GM23338 (cell line): ENCODE data around the gene USP17L18. TPM values are rescaled to one million over a fixed set of nuclear protein-coding genes. Genes with fewer than 3 reads are reported as not detected.
"Not testable (repeated sequence)": the region's sequence is repeated elsewhere in the genome, so short reads cannot be mapped to it uniquely, and the experiment has no call there.

Experiments used
- ATAC-seq: fragments of 200-7000 bp; cut with Tn5 transposase; 3 replicates; pipeline ENCODE4 v1.9.1; 2020
- DNase-seq: peaks from one replicate; pipeline ENCODE4 v3.0.0-alpha.2; 2015; ENCODE audit warnings: low spot score
- H2AFZ ChIP-seq: fragments of 200-600 bp; sonication (generic); 2 replicates; pipeline ENCODE4 v1.8.0; 2016; ENCODE audit warnings: antibody characterized with exemption, mild to moderate bottlenecking, moderate library complexity
- H3F3A ChIP-seq: fragments of 200-600 bp; sonication (generic); replicated peaks from 2 replicates; pipeline ENCODE4 v1.8.0; 2017; ENCODE audit warnings: antibody characterized with exemption, mixed run types, low read depth
- H3K27ac ChIP-seq: fragments of 200-600 bp; sonication (generic); 2 replicates; pipeline ENCODE4 v1.6.1; 2016; ENCODE audit warnings: low read depth
- H3K27me3 ChIP-seq: fragments of 200-600 bp; sonication (generic); 2 replicates; pipeline ENCODE4 v1.8.0; 2016; ENCODE audit warnings: mild to moderate bottlenecking, mixed run types, moderate library complexity; ENCODE audit not compliant: insufficient read depth
- H3K36me3 ChIP-seq: fragments of 200-600 bp; sonication (generic); 2 replicates; pipeline ENCODE4 v1.8.0; 2016; ENCODE audit warnings: mild to moderate bottlenecking; ENCODE audit not compliant: insufficient read depth
- H3K4me1 ChIP-seq: fragments of 200-600 bp; sonication (generic); 2 replicates; pipeline ENCODE4 v1.8.0; 2016; ENCODE audit warnings: mild to moderate bottlenecking, moderate library complexity; ENCODE audit not compliant: insufficient read depth
- H3K4me2 ChIP-seq: fragments of 200-600 bp; sonication (generic); 2 replicates; pipeline ENCODE4 v1.7.1; 2017; ENCODE audit warnings: mixed run types
- H3K4me3 ChIP-seq: fragments of 200-600 bp; sonication (generic); 2 replicates; pipeline ENCODE4 v1.6.1; 2016; ENCODE audit warnings: mixed run types
- H3K79me2 ChIP-seq: fragments of 200-600 bp; sonication (generic); replicated peaks from 2 replicates; pipeline ENCODE4 v1.8.0; 2017; ENCODE audit warnings: mild to moderate bottlenecking; ENCODE audit not compliant: insufficient read depth
- H3K9me2 ChIP-seq: fragments of 200-600 bp; sonication (generic); 2 replicates; pipeline ENCODE4 v1.8.0; 2017; ENCODE audit not compliant: insufficient read depth
- H4K20me1 ChIP-seq: fragments of 200-600 bp; sonication (generic); replicated peaks from 2 replicates; pipeline ENCODE4 v1.8.0; 2017; ENCODE audit warnings: mild to moderate bottlenecking; ENCODE audit not compliant: insufficient read depth
- H3K27ac Mint-ChIP-seq: 2 replicates; pipeline ENCODE4 v1.8.0; 2020; ENCODE audit warnings: inconsistent platforms, mild to moderate bottlenecking, moderate library complexity, mixed read lengths
- H3K27me3 Mint-ChIP-seq: 3 replicates; pipeline ENCODE4 v1.8.0; 2022; ENCODE audit warnings: low read depth, mild to moderate bottlenecking, moderate library complexity, mixed read lengths, inconsistent platforms; ENCODE audit not compliant: insufficient read depth, poor library complexity
- H3K36me3 Mint-ChIP-seq: 3 replicates; pipeline ENCODE4 v1.8.0; 2021; ENCODE audit warnings: low read depth, mild to moderate bottlenecking, inconsistent platforms, moderate library complexity, mixed read lengths
- H3K4me1 Mint-ChIP-seq: 3 replicates; pipeline ENCODE4 v1.8.0; 2020; ENCODE audit warnings: mild to moderate bottlenecking, inconsistent platforms, mixed read lengths
- H3K4me3 Mint-ChIP-seq: 3 replicates; pipeline ENCODE4 v1.8.0; 2021; ENCODE audit warnings: moderate library complexity, mild to moderate bottlenecking, inconsistent platforms, mixed read lengths
- H3K9me3 Mint-ChIP-seq: 3 replicates; pipeline ENCODE4 v1.8.0; 2020; ENCODE audit warnings: moderate library complexity, mild to moderate bottlenecking, inconsistent platforms, mixed read lengths
- polyA plus RNA-seq: library from polyadenylated mRNA; unstranded; fragments of >200 nt; fragmentation: Nextera tagmentation; extraction: Ambion mirVana; gene quantifications from 2 replicates; pipeline ENCODE4 v1.2.1, GENCODE V29; 2016
- total RNA-seq: library from RNA; depleted of rRNA; stranded (reverse); fragments of >200 nt; shearing (Covaris generic); gene quantifications from 2 replicates; pipeline ENCODE4 v1.2.3, GENCODE V29; 2014; rRNA removed

The USP17L18 gene
- total and polyA plus RNA-seq, 2 experiments from 2014 or later = not detected

DNA sequence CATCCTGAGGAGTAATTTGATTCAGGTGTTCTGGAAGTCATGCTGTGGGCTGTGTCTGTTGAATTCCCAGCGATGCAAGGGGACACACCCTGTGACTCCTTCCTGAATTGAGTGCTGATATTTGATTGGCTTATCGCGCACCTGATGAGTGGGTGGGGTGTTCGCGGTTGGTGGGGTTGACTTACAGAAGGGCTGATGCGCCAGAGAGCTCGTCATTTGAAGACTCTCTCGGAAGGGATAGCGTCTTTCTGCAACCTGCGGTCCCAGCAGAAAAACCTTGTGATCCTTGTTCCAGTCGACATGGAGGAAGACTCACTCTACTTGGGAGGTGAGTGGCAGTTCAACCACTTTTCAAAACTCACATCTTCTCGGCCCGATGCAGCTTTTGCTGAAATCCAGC lies 14.1 kb downstream of the USP17L18 start, which contains the start of gene USP17L21:
USP17L21 (plus strand) TSS at position 301 of the 400 bp plus-strand sequence; CDS start at position 301, 0 bp downstream.
- not testable (repeated sequence) for H3K4me1 ChIP-seq, ATAC-seq

DNA sequence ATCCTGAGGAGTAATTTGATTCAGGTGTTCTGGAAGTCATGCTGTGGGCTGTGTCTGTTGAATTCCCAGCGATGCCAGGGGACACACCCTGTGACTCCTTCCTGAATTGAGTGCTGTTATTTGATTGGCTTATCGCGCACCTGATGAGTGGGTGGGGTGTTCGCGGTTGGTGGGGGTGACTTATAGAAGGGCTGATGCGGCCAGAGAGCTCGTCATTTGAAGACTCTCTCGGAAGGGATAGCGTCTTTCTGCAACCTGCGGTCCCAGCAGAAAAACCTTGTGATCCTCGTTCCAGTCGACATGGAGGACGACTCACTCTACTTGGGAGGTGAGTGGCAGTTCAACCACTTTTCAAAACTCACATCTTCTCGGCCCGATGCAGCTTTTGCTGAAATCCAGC lies 18.9 kb downstream of the USP17L18 start, which contains the start of gene USP17L22:
USP17L22 (plus strand) TSS at position 301 of the 400 bp plus-strand sequence; CDS start at position 301, 0 bp downstream.
- not testable (repeated sequence) for H3K4me1 ChIP-seq, H3K27ac ChIP-seq, H3K9me2 ChIP-seq, H3K36me3 Mint-ChIP-seq, H3K27me3 Mint-ChIP-seq, DNase-seq, H3K4me2 ChIP-seq, H3K27me3 ChIP-seq, H3K27ac Mint-ChIP-seq, H3K36me3 ChIP-seq, H4K20me1 ChIP-seq, H2AFZ ChIP-seq, H3K4me1 Mint-ChIP-seq, H3K9me3 Mint-ChIP-seq, ATAC-seq, H3K4me3 Mint-ChIP-seq, H3F3A ChIP-seq, H3K79me2 ChIP-seq, H3K4me3 ChIP-seq

More for the DNA sequence above, 14.1 kb downstream of the USP17L18 start, which contains the start of gene USP17L21:
- H3K27ac ChIP-seq, H3K36me3 Mint-ChIP-seq, DNase-seq, H3K9me3 Mint-ChIP-seq, H3F3A ChIP-seq, H2AFZ ChIP-seq, H3K9me2 ChIP-seq, H3K79me2 ChIP-seq, H3K4me3 ChIP-seq, H3K27ac Mint-ChIP-seq, H3K4me1 Mint-ChIP-seq, H3K4me3 Mint-ChIP-seq, H4K20me1 ChIP-seq, H3K27me3 Mint-ChIP-seq, H3K4me2 ChIP-seq, H3K36me3 ChIP-seq, H3K27me3 ChIP-seq: not testable (repeated sequence)

DNA sequence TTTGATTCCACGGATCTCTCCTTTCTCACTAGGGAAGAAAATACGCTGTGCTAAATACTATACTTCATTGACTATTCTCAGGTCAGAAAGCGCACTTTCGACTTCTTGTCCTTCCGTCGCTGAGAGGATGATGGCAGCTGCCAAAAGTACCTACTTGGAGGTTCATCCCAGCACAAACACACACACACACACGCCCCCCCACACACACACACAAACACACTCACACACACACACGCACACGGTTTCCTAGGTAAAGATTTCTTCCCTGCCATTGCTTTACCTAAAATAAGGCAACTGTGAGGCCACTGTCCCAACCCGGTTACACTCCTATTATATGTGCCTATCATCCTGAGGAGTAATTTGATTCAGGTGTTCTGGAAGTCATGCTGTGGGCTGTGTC lies 23.3 kb downstream of the USP17L18 start:
- not testable (repeated sequence) for H3K36me3 Mint-ChIP-seq, H3K27ac Mint-ChIP-seq, H2AFZ ChIP-seq, H3K9me3 Mint-ChIP-seq, H3K27me3 ChIP-seq, H3K4me1 ChIP-seq, H3K4me1 Mint-ChIP-seq, H3F3A ChIP-seq, H3K9me2 ChIP-seq, H3K36me3 ChIP-seq, H4K20me1 ChIP-seq, H3K4me2 ChIP-seq, H3K27me3 Mint-ChIP-seq, ATAC-seq, H3K4me3 Mint-ChIP-seq, H3K27ac ChIP-seq, H3K79me2 ChIP-seq, H3K4me3 ChIP-seq, DNase-seq

Other genes starting within 250 kb of the USP17L18 start
- gene FAM90A26, start 78.2 kb upstream of the USP17L18 start, total RNA-seq = not detected in 2 replicates
- gene FAM90A26, start 78.2 kb upstream of the USP17L18 start, polyA plus RNA-seq = 0.10 and 0.12 TPM in 2 replicates
- gene USP17L10, start 38.0 kb upstream of the USP17L18 start, total RNA-seq = not detected in 2 replicates
- not detected in 2 replicates for gene USP17L10, start 38.0 kb upstream of the USP17L18 start, polyA plus RNA-seq
- not detected in 2 replicates for gene USP17L11, start 33.2 kb upstream of the USP17L18 start, total RNA-seq
- not detected in 2 replicates for gene USP17L11, start 33.2 kb upstream of the USP17L18 start, polyA plus RNA-seq
- not detected in 2 replicates for gene USP17L12, start 28.5 kb upstream of the USP17L18 start, total RNA-seq
- gene USP17L12, start 28.5 kb upstream of the USP17L18 start, polyA plus RNA-seq = not detected in 2 replicates
- not detected in 2 replicates for gene USP17L13, start 23.7 kb upstream of the USP17L18 start, total RNA-seq
- gene USP17L13, start 23.7 kb upstream of the USP17L18 start, polyA plus RNA-seq = not detected in 2 replicates
- not detected in 2 replicates for gene USP17L15, start 14.2 kb upstream of the USP17L18 start, total RNA-seq
- gene USP17L15, start 14.2 kb upstream of the USP17L18 start, polyA plus RNA-seq = 0.17 TPM in 1 of 2 replicates, not detected in the other
- not detected in 2 replicates for gene USP17L17, start 4.8 kb upstream of the USP17L18 start, total RNA-seq
- gene USP17L17, start 4.8 kb upstream of the USP17L18 start, polyA plus RNA-seq = not detected in 2 replicates
- gene USP17L19, start 4.7 kb downstream of the USP17L18 start, total RNA-seq = not detected in 2 replicates
- not detected in 2 replicates for gene USP17L19, start 4.7 kb downstream of the USP17L18 start, polyA plus RNA-seq
- not detected in 2 replicates for gene USP17L20, start 9.5 kb downstream of the USP17L18 start, total RNA-seq
- gene USP17L20, start 9.5 kb downstream of the USP17L18 start, polyA plus RNA-seq = not detected in 2 replicates
- gene USP17L21, start 14.2 kb downstream of the USP17L18 start, total RNA-seq = not detected in 2 replicates
- not detected in 2 replicates for gene USP17L21, start 14.2 kb downstream of the USP17L18 start, polyA plus RNA-seq
- not detected in 2 replicates for gene USP17L22, start 19.0 kb downstream of the USP17L18 start, total RNA-seq
- not detected in 2 replicates for gene USP17L22, start 19.0 kb downstream of the USP17L18 start, polyA plus RNA-seq
- not detected in 2 replicates for gene USP17L24, start 76.5 kb downstream of the USP17L18 start, total RNA-seq
- not detected in 2 replicates for gene USP17L24, start 76.5 kb downstream of the USP17L18 start, polyA plus RNA-seq
- gene USP17L25, start 81.3 kb downstream of the USP17L18 start, total RNA-seq = not detected in 2 replicates
- gene USP17L25, start 81.3 kb downstream of the USP17L18 start, polyA plus RNA-seq = not detected in 2 replicates
- not detected in 2 replicates for gene USP17L26, start 86.0 kb downstream of the USP17L18 start, total RNA-seq
- gene USP17L26, start 86.0 kb downstream of the USP17L18 start, polyA plus RNA-seq = not detected in 2 replicates
- not detected in 2 replicates for gene USP17L5, start 90.8 kb downstream of the USP17L18 start, total RNA-seq
- gene USP17L5, start 90.8 kb downstream of the USP17L18 start, polyA plus RNA-seq = not detected in 2 replicates
- not detected in 2 replicates for gene USP17L27, start 95.5 kb downstream of the USP17L18 start, total RNA-seq
- not detected in 2 replicates for gene USP17L27, start 95.5 kb downstream of the USP17L18 start, polyA plus RNA-seq
- not detected in 2 replicates for gene USP17L28, start 100.3 kb downstream of the USP17L18 start, total RNA-seq
- not detected in 2 replicates for gene USP17L28, start 100.3 kb downstream of the USP17L18 start, polyA plus RNA-seq
- not detected in 2 replicates for gene USP17L29, start 105.0 kb downstream of the USP17L18 start, total RNA-seq
- gene USP17L29, start 105.0 kb downstream of the USP17L18 start, polyA plus RNA-seq = not detected in 2 replicates
- not detected in 2 replicates for gene USP17L30, start 114.5 kb downstream of the USP17L18 start, total RNA-seq
- gene USP17L30, start 114.5 kb downstream of the USP17L18 start, polyA plus RNA-seq = not detected in 2 replicates
- not detected in 2 replicates for gene DEFB131A, start 195.8 kb downstream of the USP17L18 start, total RNA-seq
- gene DEFB131A, start 195.8 kb downstream of the USP17L18 start, polyA plus RNA-seq = not detected in 2 replicates